CD14-positive monocyte (primary cell): Measurements from ENCODE around the gene POLDIP2. TPM values are rescaled to one million over a fixed set of nuclear protein-coding genes. Genes with fewer than 3 reads are reported as not detected.

ENCODE experiments used
- DNase-seq, 3 donors: peaks; one replicate each; pipeline ENCODE4 v3.0.0-alpha.2; 2011 to 2022
- H2AFZ ChIP-seq: 2 replicates; pipeline ENCODE4 v1.6.0; 2012; ENCODE audit warnings: mild to moderate bottlenecking, low read depth, low read length, inconsistent platforms; ENCODE audit not compliant: insufficient read depth, poor library complexity, severe bottlenecking
- H3K27ac ChIP-seq, 2 donors: 1 replicate in 1 of 2; 2 replicates in 1 of 2; pipeline ENCODE4 v1.5.1; 2012 to 2013; ENCODE audit warnings: low read length in 2 of 2, control low read depth in 1 of 2, inconsistent platforms in 1 of 2, low read depth in 1 of 2, mild to moderate bottlenecking in 1 of 2
- H3K27me3 ChIP-seq, 2 donors: one replicate each; pipeline versions ENCODE4 v1.6.0 to v1.6.1; 2011 to 2013; ENCODE audit warnings: low read length in 2 of 2; ENCODE audit not compliant: control insufficient read depth in 2 of 2, insufficient read depth in 2 of 2
- H3K36me3 ChIP-seq, 2 donors: replicated peaks in 1 of 2; 1 replicate in 1 of 2; 2 replicates in 1 of 2; pipeline versions ENCODE4 v1.5.1 to v1.6.1; 2012 to 2013; ENCODE audit warnings: low read length in 2 of 2, control low read depth in 1 of 2, inconsistent platforms in 1 of 2, mild to moderate bottlenecking in 1 of 2; ENCODE audit not compliant: insufficient read depth in 2 of 2, control insufficient read depth in 1 of 2
- H3K4me1 ChIP-seq, 2 donors: 1 replicate in 1 of 2; 2 replicates in 1 of 2; pipeline versions ENCODE4 v1.5.1 to v1.6.1; 2012 to 2013; ENCODE audit warnings: low read length in 2 of 2, control low read depth in 1 of 2, inconsistent platforms in 1 of 2, mild to moderate bottlenecking in 1 of 2, moderate library complexity in 1 of 2; ENCODE audit not compliant: insufficient read depth in 2 of 2, control insufficient read depth in 1 of 2
- H3K4me2 ChIP-seq: replicated peaks from 2 replicates; pipeline ENCODE3; 2012; ENCODE audit warnings: low read length, moderate library complexity, mild to moderate bottlenecking; ENCODE audit not compliant: poor library complexity, severe bottlenecking; ENCODE audit errors: extremely low read depth
- H3K4me3 ChIP-seq, 3 experiments: fragments of 200-600 bp in 1 of 3; sonication (generic) in 1 of 3; replicated peaks in 1 of 3; 1 replicate in 2 of 3; 2 replicates in 1 of 3; pipeline ENCODE4 v1.5.1; 2011 to 2013; ENCODE audit warnings: low read length in 3 of 3, mild to moderate bottlenecking in 3 of 3, control low read depth in 2 of 3, low read depth in 2 of 3, inconsistent platforms in 1 of 3, moderate library complexity in 1 of 3
- H3K79me2 ChIP-seq: 2 replicates; pipeline ENCODE4 v1.6.0; 2012; ENCODE audit warnings: mild to moderate bottlenecking, control low read depth, inconsistent platforms, low read length, moderate library complexity; ENCODE audit not compliant: insufficient read depth
- H3K9ac ChIP-seq: 2 replicates; pipeline ENCODE4 v1.6.0; 2017; ENCODE audit warnings: low read length, mild to moderate bottlenecking; ENCODE audit not compliant: insufficient read depth, poor library complexity, severe bottlenecking
- H3K9me3 ChIP-seq, 2 donors: replicated peaks in 1 of 2; 1 replicate in 1 of 2; 2 replicates in 1 of 2; pipeline versions ENCODE4 v1.5.1 to v1.6.1; 2012 to 2013; ENCODE audit warnings: low read length in 2 of 2, control low read depth in 1 of 2; ENCODE audit not compliant: control insufficient read depth in 1 of 2, insufficient read depth in 1 of 2
- H4K20me1 ChIP-seq: 2 replicates; pipeline ENCODE4 v1.6.0; 2012; ENCODE audit warnings: mild to moderate bottlenecking, low read length, control low read depth, moderate library complexity; ENCODE audit not compliant: insufficient read depth
- H3K27ac Mint-ChIP-seq, 7 donors: one replicate each; pipeline ENCODE4 v1.8.0; 2020; ENCODE audit warnings: mild to moderate bottlenecking in 7 of 7, mixed read lengths in 7 of 7, moderate library complexity in 6 of 7, inconsistent platforms in 2 of 7
- H3K27me3 Mint-ChIP-seq, 3 donors: one replicate each; pipeline ENCODE4 v1.8.0; 2021 to 2022; ENCODE audit warnings: low read depth in 3 of 3, mild to moderate bottlenecking in 3 of 3, mixed read lengths in 3 of 3, moderate library complexity in 3 of 3, inconsistent platforms in 1 of 3
- H3K36me3 Mint-ChIP-seq, 2 donors: one replicate each; pipeline ENCODE4 v1.8.0; 2020; ENCODE audit warnings: mixed read lengths in 2 of 2, inconsistent platforms in 1 of 2, mild to moderate bottlenecking in 1 of 2
- H3K4me1 Mint-ChIP-seq: one replicate; pipeline ENCODE4 v1.8.0; 2020; ENCODE audit warnings: mild to moderate bottlenecking, mixed read lengths
- H3K4me3 Mint-ChIP-seq, 2 donors: one replicate each; pipeline ENCODE4 v1.8.0; 2020; ENCODE audit warnings: mild to moderate bottlenecking in 2 of 2, mixed read lengths in 2 of 2, moderate library complexity in 1 of 2
- H3K9me3 Mint-ChIP-seq, 7 donors: one replicate each; pipeline ENCODE4 v1.8.0; 2020 to 2022; ENCODE audit warnings: mixed read lengths in 7 of 7, mild to moderate bottlenecking in 6 of 7, moderate library complexity in 6 of 7, inconsistent platforms in 2 of 7
- CTCF ChIP-seq: fragments of 200-600 bp; IDR thresholded peaks from one replicate; pipeline ENCODE4 v1.8.0; 2022; ENCODE audit warnings: antibody characterized with exemption, mild to moderate bottlenecking
- WGBS: methylation state at CpG from one replicate; pipeline ENCODE4 v1.1.5; 2013; ENCODE audit warnings: missing lambda C conversion rate; ENCODE audit not compliant: insufficient coverage; 5-methylcytosine and 5-hydroxymethylcytosine counted together
- intact Hi-C, 2 donors: fragments of 100-400 bp; cut with micrococcal nuclease; formaldehyde crosslinking; loops; one replicate each; pipeline versions ENCODE4 v1.15.0 to v1.15.1; 2023
- polyA plus RNA-seq, 3 donors: library from polyadenylated mRNA; depleted of rRNA in 1 of 3; unstranded in 2 of 3; stranded (reverse) in 1 of 3; fragments of 300-500 nt in 2 of 3; fragments of >200 nt in 1 of 3; fragmentation: Illumina TruSeq in 2 of 3; gene quantifications; 1 replicate in 2 of 3; 2 replicates in 1 of 3; pipeline ENCODE4 v1.2.3, GENCODE V29; 2012 to 2021

The POLDIP2 gene
- polyA plus RNA-seq, 3 donors: 31.5 to 76.9 (median 72.4) TPM

GRCh38 chr17:28315846-28316705 is 41.3 kb downstream of the POLDIP2 start:
- DNase-seq: no peak
- peaks cover 21% of the 10 kb centered on the region for H3K4me1 Mint-ChIP-seq
- H3K9ac ChIP-seq: no peak overlapping the region
- H3K4me3 ChIP-seq: no peak overlapping the region
- no peaks in the 10 kb centered on the region for H3K9me3 Mint-ChIP-seq
- no peaks in the 10 kb centered on the region for H4K20me1 ChIP-seq
- H3K27me3 ChIP-seq: peaks cover 0 to 13% of the 10 kb centered on the region in 2 donors
- peaks cover 19 to 24% of the 10 kb centered on the region in 2 donors for H3K4me1 ChIP-seq
- 100% methylated on average over 1 of the region's 4 CpGs for WGBS
- H3K27me3 Mint-ChIP-seq: peaks cover 10 to 30% (median 20%) of the 10 kb centered on the region in 3 donors
- no peaks in the 10 kb centered on the region for H3K36me3 ChIP-seq
- no peak overlapping the region for H3K4me2 ChIP-seq
- H2AFZ ChIP-seq: no peak overlapping the region
- no peaks in the 10 kb centered on the region for H3K9me3 ChIP-seq
- H3K36me3 Mint-ChIP-seq: no peaks in the 10 kb centered on the region
- intact Hi-C loops: no loop called here
- H3K27ac Mint-ChIP-seq: no peak overlapping the region
- no peak overlapping the region for H3K27ac ChIP-seq
- H3K79me2 ChIP-seq: peaks cover 12% of the 10 kb centered on the region
- no peak overlapping the region for H3K4me3 Mint-ChIP-seq
- TF ChIP-seq CTCF: no peak

DNA sequence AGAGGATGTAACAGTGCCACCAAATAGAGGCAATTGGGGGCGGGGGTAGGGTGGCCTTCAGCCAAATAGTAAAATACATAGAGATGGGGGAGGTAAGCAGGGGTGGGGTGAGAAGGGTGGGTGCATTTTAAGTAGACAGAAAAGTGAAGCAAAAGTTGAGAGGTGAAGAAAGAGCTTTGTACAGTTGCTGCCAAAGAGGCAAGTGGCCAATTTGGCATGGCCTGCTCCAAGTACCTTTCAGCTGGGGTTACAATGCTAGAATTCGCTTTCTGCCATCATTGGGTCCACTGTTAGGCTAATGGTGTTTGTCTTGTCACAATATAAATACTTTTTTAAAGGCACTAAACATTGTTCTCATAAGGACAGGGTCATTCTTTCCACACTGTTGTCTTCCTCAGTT is 43.5 kb downstream of the POLDIP2 start:
- Histone ChIP-seq H3K4me3 (no peak overlapping the region), H3K27ac (no peak overlapping the region), H2AFZ (no peak overlapping the region), H3K4me1 (peaks cover 9 to 11% of the 10 kb centered on the region in 2 donors), H3K79me2 (no peaks in the 10 kb centered on the region), H3K9me3 (no peaks in the 10 kb centered on the region), H4K20me1 (no peaks in the 10 kb centered on the region), H3K27me3 (peaks cover 0 to 23% of the 10 kb centered on the region in 2 donors), H3K36me3 (no peaks in the 10 kb centered on the region), H3K4me2 (no peak overlapping the region), H3K9ac (no peak overlapping the region)
- no peak for DNase-seq
- intact Hi-C loops: no loop called here
- Mint-ChIP-seq H3K4me3 (no peak overlapping the region), H3K4me1 (peaks cover 10% of the 10 kb centered on the region), H3K9me3 (no peaks in the 10 kb centered on the region), H3K27ac (no peak overlapping the region), H3K27me3 (peaks cover 10 to 42% (median 22%) of the 10 kb centered on the region in 3 donors), H3K36me3 (no peaks in the 10 kb centered on the region)
- TF ChIP-seq CTCF: no peak
- no CpG with 5 or more reads among the region's 2 CpGs for WGBS
